BJ (cell line): Measurements from ENCODE around the gene MAPKAPK2. TPM values are rescaled to one million over a fixed set of nuclear protein-coding genes. Genes with fewer than 3 reads are reported as not detected.

Source experiments
- CTCF ChIA-PET: fragments of 350-600 bp; formaldehyde crosslinking; extraction: SDS; loops from one replicate; lab custom pipeline; 2021; ENCODE audit warnings: antibody characterized with exemption, inconsistent platforms; lab: Yijun Ruan, JAX
- POLR2A ChIA-PET: fragments of 300-600 bp; sonication (Branson Sonifier 250); formaldehyde crosslinking; extraction: SDS; loops from one replicate; lab custom pipeline; 2021; ENCODE audit warnings: antibody characterized with exemption; lab: Charles Lee
- DNase-seq: peaks from one replicate; pipeline ENCODE4 v3.0.0-alpha.2; 2011; ENCODE audit warnings: low read depth
- H3K27me3 ChIP-seq: 2 replicates; pipeline ENCODE4 v1.6.0; 2011; ENCODE audit warnings: low read length; ENCODE audit not compliant: control insufficient read depth, insufficient read depth
- H3K36me3 ChIP-seq: 2 replicates; pipeline ENCODE4 v1.5.1; 2011; ENCODE audit warnings: low read length; ENCODE audit not compliant: control insufficient read depth, insufficient read depth
- H3K4me3 ChIP-seq: 2 replicates; pipeline ENCODE4 v1.5.1; 2011; ENCODE audit warnings: low read depth, mild to moderate bottlenecking, control low read depth, low read length
- polyA minus RNA-seq: library from RNA; depleted of rRNA, polyadenylated mRNA; stranded (reverse); fragments of >200 nt; gene quantifications from 2 replicates; pipeline ENCODE4 v1.2.3, GENCODE V29; 2011; rRNA and poly(A)+ RNA removed
- polyA plus RNA-seq: library from polyadenylated mRNA; depleted of rRNA; stranded (reverse); fragments of >200 nt; gene quantifications from 2 replicates; pipeline ENCODE4 v1.2.3, GENCODE V29; 2011; rRNA removed
- TF ChIP-seq, protein P1 (sequence below): IDR thresholded peaks from 2 replicates; pipeline ENCODE4 v1.5.1; 2011; ENCODE audit warnings: low read depth, mild to moderate bottlenecking, control low read depth, inconsistent platforms, low read length, moderate library complexity; ENCODE audit not compliant: insufficient read depth

The MAPKAPK2 gene
- polyA plus RNA-seq (65.6 and 80.1 TPM in 2 replicates), polyA minus RNA-seq (54.4 and 63.8 TPM in 2 replicates)

DNA sequence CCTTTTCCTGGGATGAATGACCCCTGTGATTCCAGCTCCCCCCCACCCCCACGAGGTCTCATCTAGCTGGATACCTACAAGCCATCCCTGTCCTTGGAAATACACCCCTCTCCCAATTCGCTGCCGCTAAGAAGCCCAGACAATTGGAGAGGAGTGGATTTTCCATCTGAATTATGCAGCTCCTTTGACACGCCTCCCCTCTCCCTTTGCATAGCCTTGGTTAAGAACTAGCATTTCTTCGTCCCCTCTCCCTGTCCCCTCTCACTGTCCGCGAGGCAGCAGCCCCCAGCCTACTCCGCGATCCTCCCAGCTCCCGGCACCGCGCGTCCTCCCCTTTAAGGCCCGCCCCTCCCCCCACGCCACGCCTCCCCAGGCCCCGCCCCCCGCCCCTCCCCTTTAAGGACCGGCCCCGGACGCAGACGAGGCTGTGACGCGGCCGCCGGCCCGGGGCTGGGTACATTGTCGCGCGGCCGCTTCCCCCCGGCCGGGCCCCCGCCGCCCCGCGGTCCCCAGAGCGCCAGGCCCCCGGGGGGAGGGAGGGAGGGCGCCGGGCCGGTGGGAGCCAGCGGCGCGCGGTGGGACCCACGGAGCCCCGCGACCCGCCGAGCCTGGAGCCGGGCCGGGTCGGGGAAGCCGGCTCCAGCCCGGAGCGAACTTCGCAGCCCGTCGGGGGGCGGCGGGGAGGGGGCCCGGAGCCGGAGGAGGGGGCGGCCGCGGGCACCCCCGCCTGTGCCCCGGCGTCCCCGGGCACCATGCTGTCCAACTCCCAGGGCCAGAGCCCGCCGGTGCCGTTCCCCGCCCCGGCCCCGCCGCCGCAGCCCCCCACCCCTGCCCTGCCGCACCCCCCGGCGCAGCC, at the start of gene MAPKAPK2:
MAPKAPK2 (plus strand) TSS at position 428 of the 856 bp plus-strand sequence; CDS start at position 753, 325 bp downstream.
- TF ChIP-seq, protein P1, sequence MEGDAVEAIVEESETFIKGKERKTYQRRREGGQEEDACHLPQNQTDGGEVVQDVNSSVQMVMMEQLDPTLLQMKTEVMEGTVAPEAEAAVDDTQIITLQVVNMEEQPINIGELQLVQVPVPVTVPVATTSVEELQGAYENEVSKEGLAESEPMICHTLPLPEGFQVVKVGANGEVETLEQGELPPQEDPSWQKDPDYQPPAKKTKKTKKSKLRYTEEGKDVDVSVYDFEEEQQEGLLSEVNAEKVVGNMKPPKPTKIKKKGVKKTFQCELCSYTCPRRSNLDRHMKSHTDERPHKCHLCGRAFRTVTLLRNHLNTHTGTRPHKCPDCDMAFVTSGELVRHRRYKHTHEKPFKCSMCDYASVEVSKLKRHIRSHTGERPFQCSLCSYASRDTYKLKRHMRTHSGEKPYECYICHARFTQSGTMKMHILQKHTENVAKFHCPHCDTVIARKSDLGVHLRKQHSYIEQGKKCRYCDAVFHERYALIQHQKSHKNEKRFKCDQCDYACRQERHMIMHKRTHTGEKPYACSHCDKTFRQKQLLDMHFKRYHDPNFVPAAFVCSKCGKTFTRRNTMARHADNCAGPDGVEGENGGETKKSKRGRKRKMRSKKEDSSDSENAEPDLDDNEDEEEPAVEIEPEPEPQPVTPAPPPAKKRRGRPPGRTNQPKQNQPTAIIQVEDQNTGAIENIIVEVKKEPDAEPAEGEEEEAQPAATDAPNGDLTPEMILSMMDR, result no peak
- peaks cover 2% of the 10 kb centered on the region; the same call in 1 of the 2 replicates for H3K27me3 ChIP-seq
- H3K4me3 ChIP-seq, result peak within 1 kb of the TSS; percentile 81
- ChIA-PET POLR2A (interaction anchor here (1.0 kb wide), 1 partner anchor 21 kb away, joined by 3 read pairs; no protein-coding TSS in a partner anchor), CTCF (interaction anchor here (2.7 kb wide), 1 partner anchor 21 kb away, joined by 14 read pairs; no protein-coding TSS in a partner anchor)
- no peak for DNase-seq
- no peaks in the 10 kb centered on the region for H3K36me3 ChIP-seq

DNA sequence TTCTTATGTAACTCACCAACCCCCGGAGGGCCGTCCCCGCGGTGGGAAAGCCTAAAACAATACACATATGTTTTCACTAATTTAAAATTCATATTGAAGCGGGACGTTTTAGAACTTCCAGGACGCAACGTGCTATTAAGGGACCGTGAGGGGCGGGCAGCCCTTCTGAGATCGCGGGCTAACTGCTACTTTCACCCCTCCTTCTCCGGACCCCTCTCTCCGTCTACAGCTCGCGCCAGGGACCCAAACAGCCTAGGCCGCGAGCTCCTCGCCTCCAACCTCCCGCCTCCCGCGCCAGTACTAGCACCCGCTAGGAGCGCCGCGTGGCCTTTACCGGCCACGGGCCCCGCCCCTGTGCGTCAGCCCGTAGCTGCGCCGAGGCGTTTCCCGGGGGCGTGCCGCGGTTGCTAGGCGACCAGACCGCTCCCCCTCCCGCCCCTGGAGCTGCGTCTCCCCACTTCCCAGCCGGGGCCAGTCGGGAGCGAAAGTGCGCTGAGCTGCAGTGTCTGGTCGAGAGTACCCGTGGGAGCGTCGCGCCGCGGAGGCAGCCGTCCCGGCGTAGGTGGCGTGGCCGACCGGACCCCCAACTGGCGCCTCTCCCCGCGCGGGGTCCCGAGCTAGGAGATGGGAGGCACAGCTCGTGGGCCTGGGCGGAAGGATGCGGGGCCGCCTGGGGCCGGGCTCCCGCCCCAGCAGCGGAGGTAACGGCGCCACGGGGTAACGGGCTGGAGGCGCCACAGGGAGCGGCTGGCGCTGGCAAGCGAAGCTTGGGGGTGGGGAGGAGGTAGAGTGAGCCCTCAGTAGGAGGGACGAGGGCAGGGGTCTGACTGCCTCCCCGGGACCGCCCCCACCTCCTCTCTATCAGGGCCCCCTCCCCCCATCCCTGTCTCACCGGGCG, 49.4 kb upstream of the MAPKAPK2 start, which contains the start of gene DYRK3:
DYRK3 (plus strand) TSS at position 457 of the 898 bp plus-strand sequence; CDS start at position 625, 168 bp downstream.
- CTCF ChIA-PET, result interaction anchor here (0.6 to 7.4 kb wide), 26 partner anchors 8 to 347 kb away, joined by 3 to 130 read pairs (median 4); partner anchors contain the start of gene EIF2D
- TF ChIP-seq, protein P1, result 0 out of 2 replicates have a peak, but pooled peaks have one; percentile 13
- no peaks in the 10 kb centered on the region for H3K36me3 ChIP-seq
- POLR2A ChIA-PET, result interaction anchor here (0.9 kb wide), 1 partner anchor 23 kb away, joined by 5 read pairs; no protein-coding TSS in a partner anchor
- H3K4me3 ChIP-seq, result peak within 1 kb of the TSS; percentile 83
- no peaks in the 10 kb centered on the region for H3K27me3 ChIP-seq
- peak; percentile 46 for DNase-seq

- H3K27me3 ChIP-seq, result no peaks in the 10 kb centered on the region
- ChIA-PET POLR2A (interaction anchor here (0.9 kb wide), 1 partner anchor 23 kb away, joined by 5 read pairs; no protein-coding TSS in a partner anchor), CTCF (interaction anchor here (1.2 to 7.4 kb wide), 11 partner anchors 9 to 277 kb away, joined by 4 to 130 read pairs (median 7); partner anchors contain the start of gene EIF2D)
- TF ChIP-seq, protein P1, result no peak
- H3K36me3 ChIP-seq, result no peaks in the 10 kb centered on the region
- H3K4me3 ChIP-seq, result peak overlapping the region; percentile 83
- no peak for DNase-seq
Observed at GRCh38 chr1:206635978-206636345, 48.7 kb upstream of the MAPKAPK2 start.

DNA sequence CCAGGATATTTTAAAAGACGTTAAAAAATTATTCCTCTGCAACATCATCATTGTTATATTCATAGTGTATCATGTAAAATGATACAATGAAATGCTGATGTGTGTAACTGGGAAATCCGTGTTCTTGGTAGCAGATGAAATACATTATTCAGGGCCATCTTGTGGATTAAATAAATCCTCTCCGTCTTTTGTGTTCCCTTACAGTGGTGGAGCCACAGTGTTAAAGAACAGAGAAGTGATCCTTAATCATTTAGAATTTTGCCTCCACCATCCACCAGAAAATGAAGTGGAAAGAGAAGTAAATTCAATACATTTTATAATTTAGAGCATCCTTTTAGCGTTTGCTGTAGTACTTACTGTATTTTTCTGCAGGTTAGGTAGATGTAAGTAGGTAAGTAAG, 48.0 kb upstream of the MAPKAPK2 start:
- H3K27me3 ChIP-seq, result no peaks in the 10 kb centered on the region
- no peak for DNase-seq
- peak overlapping the region; percentile 83; the same call in 1 of the 2 replicates for H3K4me3 ChIP-seq
- TF ChIP-seq, protein P1, result no peak
- H3K36me3 ChIP-seq, result no peaks in the 10 kb centered on the region
- POLR2A ChIA-PET, result no interaction called here
- CTCF ChIA-PET, result interaction anchor here (0.7 to 7.4 kb wide), 5 partner anchors 21 to 276 kb away, joined by 3 to 130 read pairs (median 9); no protein-coding TSS in a partner anchor
